Neural crest cell (in vitro differentiated cells): ENCODE data around the gene LRRC4B. TPM values are rescaled to one million over a fixed set of nuclear protein-coding genes. Genes with fewer than 3 reads are reported as not detected.

Experiments used
- DNase-seq: peaks from one replicate; pipeline ENCODE4 v3.0.0; 2021; ENCODE audit warnings: low read depth, mixed read lengths, low spot score
- H3K27ac Mint-ChIP-seq: one replicate; pipeline ENCODE4 v1.8.0; 2021; ENCODE audit warnings: mild to moderate bottlenecking, mixed read lengths; ENCODE audit not compliant: unreplicated experiment
- H3K27me3 Mint-ChIP-seq: 2 replicates; pipeline ENCODE4 v1.8.0; 2021; ENCODE audit warnings: low read depth, mild to moderate bottlenecking, mixed read lengths
- H3K36me3 Mint-ChIP-seq: 2 replicates; pipeline ENCODE4 v1.8.0; 2021; ENCODE audit warnings: low read depth, mild to moderate bottlenecking, mixed read lengths
- H3K4me1 Mint-ChIP-seq: 2 replicates; pipeline ENCODE4 v1.8.0; 2021; ENCODE audit warnings: mixed read lengths
- H3K4me3 Mint-ChIP-seq: one replicate; pipeline ENCODE4 v1.8.0; 2021; ENCODE audit warnings: mild to moderate bottlenecking, mixed read lengths
- H3K9me3 Mint-ChIP-seq: 2 replicates; pipeline ENCODE4 v1.8.0; 2021; ENCODE audit warnings: mixed read lengths
- total RNA-seq: library from RNA; stranded (reverse); gene quantifications from 2 replicates; pipeline ENCODE4 v1.2.1, GENCODE V29; 2021
- TF ChIP-seq, protein P1 (sequence below): fragments of 200-600 bp; sonication (generic); conservative IDR thresholded peaks from 2 replicates; pipeline ENCODE4 v1.5.0; 2021; ENCODE audit warnings: antibody characterized with exemption, mild to moderate bottlenecking

LRRC4B gene
- total RNA-seq, 1 donor from 2014 or later: 50.2 TPM

DNA sequence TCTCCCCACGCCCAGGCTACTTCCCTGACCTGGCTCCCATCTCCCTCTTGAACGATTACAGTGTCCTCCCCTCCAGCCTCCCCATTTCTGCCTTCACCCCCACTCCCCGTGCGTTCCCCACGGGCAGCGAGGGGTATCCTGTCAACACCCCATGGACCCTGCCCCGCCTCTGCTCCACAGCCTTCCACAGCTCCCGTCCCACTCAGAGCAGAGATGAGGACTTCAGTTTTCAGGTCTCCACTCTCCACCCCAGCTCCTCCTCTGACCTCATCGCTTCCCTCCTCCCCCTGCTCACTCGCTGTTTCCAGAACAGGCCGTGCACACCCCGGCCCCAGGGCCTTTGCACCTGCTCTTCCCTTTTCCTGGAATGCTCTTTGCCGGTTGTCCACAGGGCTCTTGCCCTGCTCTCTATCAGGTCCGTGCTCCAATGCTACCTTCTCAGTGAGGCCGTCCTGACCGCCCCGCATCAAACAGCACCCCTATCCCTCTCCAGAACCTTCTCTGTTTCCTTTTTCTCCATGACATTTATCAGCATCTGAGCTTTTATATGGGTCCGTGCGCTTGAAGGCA lies 15.0 kb downstream of the LRRC4B start:
- no peak for DNase-seq
- H3K27ac Mint-ChIP-seq: no peak overlapping the region
- no peaks in the 10 kb centered on the region for H3K9me3 Mint-ChIP-seq
- TF ChIP-seq, protein P1, sequence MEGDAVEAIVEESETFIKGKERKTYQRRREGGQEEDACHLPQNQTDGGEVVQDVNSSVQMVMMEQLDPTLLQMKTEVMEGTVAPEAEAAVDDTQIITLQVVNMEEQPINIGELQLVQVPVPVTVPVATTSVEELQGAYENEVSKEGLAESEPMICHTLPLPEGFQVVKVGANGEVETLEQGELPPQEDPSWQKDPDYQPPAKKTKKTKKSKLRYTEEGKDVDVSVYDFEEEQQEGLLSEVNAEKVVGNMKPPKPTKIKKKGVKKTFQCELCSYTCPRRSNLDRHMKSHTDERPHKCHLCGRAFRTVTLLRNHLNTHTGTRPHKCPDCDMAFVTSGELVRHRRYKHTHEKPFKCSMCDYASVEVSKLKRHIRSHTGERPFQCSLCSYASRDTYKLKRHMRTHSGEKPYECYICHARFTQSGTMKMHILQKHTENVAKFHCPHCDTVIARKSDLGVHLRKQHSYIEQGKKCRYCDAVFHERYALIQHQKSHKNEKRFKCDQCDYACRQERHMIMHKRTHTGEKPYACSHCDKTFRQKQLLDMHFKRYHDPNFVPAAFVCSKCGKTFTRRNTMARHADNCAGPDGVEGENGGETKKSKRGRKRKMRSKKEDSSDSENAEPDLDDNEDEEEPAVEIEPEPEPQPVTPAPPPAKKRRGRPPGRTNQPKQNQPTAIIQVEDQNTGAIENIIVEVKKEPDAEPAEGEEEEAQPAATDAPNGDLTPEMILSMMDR: no peak
- no peaks in the 10 kb centered on the region for H3K36me3 Mint-ChIP-seq
- no peaks in the 10 kb centered on the region for H3K27me3 Mint-ChIP-seq
- H3K4me3 Mint-ChIP-seq: peak overlapping the region; percentile 41
- H3K4me1 Mint-ChIP-seq: peaks cover 40% of the 10 kb centered on the region

DNA sequence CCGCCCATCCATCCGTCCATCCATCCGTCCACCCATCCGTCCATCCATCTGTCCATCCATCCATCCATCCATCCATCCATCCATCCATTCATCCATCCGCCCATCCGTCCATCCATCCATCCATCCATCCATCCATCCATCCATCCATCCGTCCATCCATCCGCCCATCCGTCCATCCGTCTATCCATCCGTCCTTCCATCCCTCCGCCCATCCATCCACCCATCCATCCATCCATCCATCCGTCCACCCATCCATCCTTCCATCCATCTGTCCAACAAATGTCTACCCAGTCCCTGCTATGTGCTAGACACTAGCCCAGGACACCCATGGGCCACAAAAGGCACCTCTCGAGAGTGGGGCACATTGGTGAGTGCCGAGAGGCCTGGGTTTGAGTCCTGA lies 15.7 kb downstream of the LRRC4B start:
- Mint-ChIP-seq H3K36me3 (no peaks in the 10 kb centered on the region), H3K9me3 (no peaks in the 10 kb centered on the region), H3K27ac (no peak overlapping the region), H3K4me1 (peaks cover 40% of the 10 kb centered on the region), H3K27me3 (no peaks in the 10 kb centered on the region), H3K4me3 (peak overlapping the region; percentile 57)
- TF ChIP-seq, protein P1: no peak
- no peak for DNase-seq

DNA sequence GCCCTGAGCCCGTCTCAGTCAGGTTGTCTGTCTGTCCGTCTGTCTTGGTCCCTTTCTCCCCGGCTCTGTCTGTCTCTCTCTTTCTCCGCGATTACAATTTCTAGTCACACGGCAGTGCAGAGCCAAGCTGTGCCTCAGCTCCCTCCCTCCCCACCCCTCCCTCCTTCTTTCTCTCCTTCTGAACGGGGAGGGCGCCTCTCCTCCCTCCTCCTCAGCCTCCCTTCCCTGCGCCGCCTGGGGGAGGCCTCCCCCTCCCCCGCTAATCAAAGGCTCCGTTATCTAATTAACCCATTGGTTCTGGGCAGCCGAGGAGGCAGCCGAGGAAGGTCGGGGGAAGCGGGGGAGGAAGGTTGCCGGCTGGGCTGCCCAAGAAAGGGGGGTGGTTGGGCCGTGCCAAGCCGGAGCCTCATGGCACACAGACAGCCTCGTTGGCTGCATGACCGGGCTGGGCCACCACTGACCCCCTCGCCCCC lies 16.5 kb downstream of the LRRC4B start:
- Mint-ChIP-seq H3K9me3 (no peaks in the 10 kb centered on the region), H3K36me3 (no peaks in the 10 kb centered on the region), H3K4me1 (peaks cover 37% of the 10 kb centered on the region), H3K4me3 (peak overlapping the region; percentile 84), H3K27ac (no peak overlapping the region), H3K27me3 (no peaks in the 10 kb centered on the region)
- TF ChIP-seq, protein P1: no peak
- DNase-seq: no peak

DNA sequence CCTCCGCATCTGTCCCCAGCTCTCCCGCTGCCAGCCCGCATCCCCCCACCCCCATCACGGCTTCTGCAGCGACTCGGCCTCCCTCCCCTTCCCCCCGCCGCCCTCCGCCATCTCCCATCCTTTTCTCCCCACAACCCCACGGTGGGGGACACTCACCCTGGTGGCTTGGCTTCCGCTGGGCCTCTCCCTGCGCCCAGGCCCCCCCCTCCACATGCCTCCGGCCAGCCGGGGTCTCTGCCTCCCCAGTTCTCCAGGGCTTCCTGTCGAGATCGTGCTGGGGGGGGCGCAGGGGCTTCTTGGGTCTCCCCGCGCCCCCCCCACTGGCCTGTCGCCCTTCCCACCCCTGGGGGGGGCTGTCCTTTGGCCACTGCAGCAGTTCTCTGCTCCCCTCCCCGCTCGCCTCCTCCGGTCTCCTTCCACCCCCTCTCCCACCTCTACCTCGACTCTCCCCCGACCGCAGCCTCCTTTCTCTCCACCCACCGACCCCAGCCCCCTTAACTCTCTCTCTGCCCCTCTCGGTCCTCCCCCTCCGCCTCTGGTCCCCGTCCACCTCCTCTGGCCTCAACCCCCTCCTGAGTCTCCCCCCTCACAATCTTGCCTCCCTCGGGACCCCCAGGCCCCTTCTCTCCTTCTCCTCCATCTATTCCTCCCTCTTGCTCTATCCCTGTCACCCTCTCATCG lies 17.1 kb downstream of the LRRC4B start:
- Mint-ChIP-seq H3K4me3 (peak overlapping the region; percentile 84), H3K4me1 (peaks cover 33% of the 10 kb centered on the region), H3K36me3 (no peaks in the 10 kb centered on the region), H3K9me3 (no peaks in the 10 kb centered on the region), H3K27me3 (no peaks in the 10 kb centered on the region), H3K27ac (no peak overlapping the region)
- TF ChIP-seq, protein P1: no peak
- DNase-seq: no peak

DNA sequence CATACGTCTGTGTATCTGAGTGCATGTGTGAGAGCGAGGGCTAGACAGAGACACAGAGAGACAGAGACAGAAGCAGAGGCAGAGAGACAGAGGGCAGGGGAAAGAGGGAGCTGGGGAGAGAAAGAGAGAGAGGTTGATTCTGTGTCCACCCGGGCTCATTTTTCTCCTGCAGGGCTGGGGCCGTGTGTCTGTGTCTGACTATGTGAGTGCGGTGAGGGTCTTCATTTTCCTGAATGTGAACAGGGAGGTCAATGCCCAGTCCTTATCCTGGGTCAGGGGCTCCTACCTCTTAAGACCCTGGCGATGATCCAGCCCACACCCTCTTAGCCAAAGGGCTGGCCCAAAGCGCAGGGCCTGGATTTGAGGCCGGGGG lies 17.7 kb downstream of the LRRC4B start:
- Mint-ChIP-seq H3K27ac (no peak overlapping the region), H3K4me1 (peaks cover 33% of the 10 kb centered on the region), H3K27me3 (no peaks in the 10 kb centered on the region), H3K36me3 (no peaks in the 10 kb centered on the region), H3K4me3 (peak overlapping the region; percentile 62), H3K9me3 (no peaks in the 10 kb centered on the region)
- TF ChIP-seq, protein P1: no peak
- no peak for DNase-seq
